Prostate gland (tissue), 2 donors: Measurements from ENCODE around the gene OR51I2. TPM values are rescaled to one million over a fixed set of nuclear protein-coding genes. Genes with fewer than 3 reads are reported as not detected.

ENCODE experiments used
- DNase-seq: peaks from one replicate; pipeline ENCODE4 v3.0.0-alpha.2; 2019; ENCODE audit warnings: low spot score
- H3K27ac ChIP-seq, 2 donors: fragments of 200-600 bp; sonication (generic); 2 replicates each; pipeline ENCODE4 v1.5.1; 2017 to 2019
- H3K27me3 ChIP-seq: fragments of 200-600 bp; sonication (generic); replicated peaks from 2 replicates; pipeline ENCODE4 v1.5.1; 2019; ENCODE audit not compliant: insufficient read depth
- H3K36me3 ChIP-seq, 2 donors: fragments of 200-600 bp; sonication (generic); 1 replicate in 1 of 2; 2 replicates in 1 of 2; pipeline versions ENCODE4 v1.5.1 to v1.8.1; 2017 to 2019
- H3K4me1 ChIP-seq: fragments of 200-600 bp; sonication (generic); replicated peaks from 2 replicates; pipeline ENCODE4 v1.5.1; 2019
- H3K4me3 ChIP-seq, 2 donors: fragments of 200-600 bp; sonication (generic); 2 replicates each; pipeline ENCODE4 v1.5.1; 2017 to 2019
- H3K9me3 ChIP-seq: fragments of 200-600 bp; sonication (generic); 2 replicates; pipeline ENCODE4 v1.5.1; 2017
- CTCF ChIP-seq, 4 experiments: fragments of 200-600 bp in 2 of 4; fragments of 450-650 bp in 2 of 4; sonication (generic) in 2 of 4; IDR thresholded peaks; 1 replicate in 3 of 4; 2 replicates in 1 of 4; pipeline ENCODE4 v1.5.1; 2016 to 2019; ENCODE audit warnings: antibody characterized with exemption in 4 of 4, mild to moderate bottlenecking in 2 of 4, moderate library complexity in 2 of 4
- POLR2A ChIP-seq: fragments of 450-650 bp; IDR thresholded peaks from one replicate; pipeline ENCODE4 v1.6.1; 2016; ENCODE audit warnings: antibody characterized with exemption, mild to moderate bottlenecking
- POLR2AphosphoS5 ChIP-seq: sonication (generic); formaldehyde crosslinking; IDR thresholded peaks from one replicate; pipeline ENCODE4 v1.6.1; 2017; ENCODE audit warnings: antibody characterized with exemption
- WGBS: methylation state at CpG from one replicate; pipeline ENCODE4 v1.1.5; 2018; 5-methylcytosine and 5-hydroxymethylcytosine counted together
- intact Hi-C: fragments of 100-400 bp; cut with DNase I; formaldehyde crosslinking; loops from one replicate; pipeline ENCODE4 v1.14.2; 2022
- total RNA-seq, 2 donors: library from RNA; depleted of rRNA; stranded (reverse); fragments of >200 nt; gene quantifications; one replicate each; pipeline ENCODE4 v1.1.0, GENCODE V29; 2016

The OR51I2 gene
- total RNA-seq, 2 donors from 2014 or later = not detected

GRCh38 chr11:5488798-5489399 lies 39.8 kb downstream of the OR51I2 start:
- Histone ChIP-seq H3K27ac (no peak overlapping the region), H3K4me3 (no peak overlapping the region), H3K4me1 (no peaks in the 10 kb centered on the region), H3K9me3 (no peaks in the 10 kb centered on the region), H3K36me3 (no peaks in the 10 kb centered on the region), H3K27me3 (no peaks in the 10 kb centered on the region)
- no peak for DNase-seq
- 96% methylated on average over 4 of the region's 4 CpGs for WGBS
- intact Hi-C loops = no loop called here
- TF ChIP-seq CTCF (IDR thresholded peaks at IDR 0.05) (no peak), POLR2A (no peak), POLR2AphosphoS5 (no peak)

- Histone ChIP-seq H3K9me3 (no peaks in the 10 kb centered on the region), H3K27me3 (no peaks in the 10 kb centered on the region), H3K36me3 (no peaks in the 10 kb centered on the region), H3K4me1 (no peaks in the 10 kb centered on the region), H3K27ac (no peak overlapping the region), H3K4me3 (no peak overlapping the region)
- WGBS = 51% methylated on average over 5 of the region's 5 CpGs
- TF ChIP-seq POLR2AphosphoS5 = no peak
- TF ChIP-seq CTCF (IDR thresholded peaks at IDR 0.05) = no peak
- TF ChIP-seq POLR2A = no peak
- intact Hi-C loops = no loop called here
- DNase-seq = no peak
These were observed 40.6 kb downstream of the OR51I2 start for GRCh38 chr11:5489576-5490357.

GRCh38 chr11:5499671-5500070 lies 50.5 kb downstream of the OR51I2 start:
- H3K4me3 ChIP-seq = no peak overlapping the region
- 69% methylated on average over 2 of the region's 2 CpGs for WGBS
- TF ChIP-seq POLR2AphosphoS5 = no peak
- intact Hi-C loops = no loop called here
- no peak overlapping the region for H3K27ac ChIP-seq
- no peaks in the 10 kb centered on the region for H3K4me1 ChIP-seq
- no peaks in the 10 kb centered on the region for H3K36me3 ChIP-seq
- H3K27me3 ChIP-seq = no peaks in the 10 kb centered on the region
- H3K9me3 ChIP-seq = no peaks in the 10 kb centered on the region
- DNase-seq = no peak

GRCh38 chr11:5500393-5500801 lies 51.3 kb downstream of the OR51I2 start:
- intact Hi-C loops = no loop called here
- Histone ChIP-seq H3K4me1 (no peaks in the 10 kb centered on the region), H3K4me3 (no peak overlapping the region), H3K27ac (no peak overlapping the region), H3K36me3 (no peaks in the 10 kb centered on the region), H3K27me3 (no peaks in the 10 kb centered on the region), H3K9me3 (no peaks in the 10 kb centered on the region)
- WGBS = 71% methylated on average over 6 of the region's 6 CpGs
- no peak for TF ChIP-seq CTCF (IDR thresholded peaks at IDR 0.05)
- no peak for TF ChIP-seq POLR2A
- TF ChIP-seq POLR2AphosphoS5 = no peak
- DNase-seq = no peak

- TF ChIP-seq POLR2AphosphoS5 (no peak), POLR2A (no peak), CTCF (IDR thresholded peaks at IDR 0.05) (no peak)
- no peaks in the 10 kb centered on the region for H3K4me1 ChIP-seq
- WGBS = 59% methylated on average over 2 of the region's 2 CpGs
- no peaks in the 10 kb centered on the region for H3K27me3 ChIP-seq
- intact Hi-C loops = no loop called here
- no peak overlapping the region for H3K4me3 ChIP-seq
- H3K27ac ChIP-seq = no peak overlapping the region
- no peaks in the 10 kb centered on the region for H3K9me3 ChIP-seq
- no peaks in the 10 kb centered on the region for H3K36me3 ChIP-seq
- no peak for DNase-seq
These were observed 55.3 kb downstream of the OR51I2 start for GRCh38 chr11:5504403-5504921.
